ENCODE measurements around the gene EDRF1. TPM values are rescaled to one million over a fixed set of nuclear protein-coding genes. Genes with fewer than 3 reads are reported as not detected.

EDRF1 gene
- total RNA-seq, 1 experiment from 2014 or later, result 63.3 TPM

GRCh38 chr10:125774581-125775191 is 55.2 kb downstream of the EDRF1 start:
- no peaks in the 10 kb centered on the region for H3K79me2 ChIP-seq (ENCODE audit: low read length)
- H3K4me1 ChIP-seq (ENCODE audit: low read length), result peaks cover 7% of the 10 kb centered on the region
- H3K27ac ChIP-seq (ENCODE audit: low read length), result no peak overlapping the region

GRCh38 chr10:125775491-125776106 is 56.1 kb downstream of the EDRF1 start, which contains the start of gene MMP21:
Gene MMP21, minus strand, starts transcription at chr10:125775821. Its CDS starts 0 bp downstream, at chr10:125775821.
- no peaks in the 10 kb centered on the region for H3K36me3 ChIP-seq (ENCODE audit: insufficient read depth, low read length)
- no peaks in the 10 kb centered on the region for H3K9me3 ChIP-seq (ENCODE audit: low read length)
- H4K20me1 ChIP-seq (ENCODE audit: insufficient read depth, low read depth, low read length), result no peaks in the 10 kb centered on the region
- H3K4me2 ChIP-seq (ENCODE audit: low read depth, low read length, poor library complexity, severe bottlenecking), result no peak within 1 kb of the TSS
- no peak within 1 kb of the TSS for H3K9ac ChIP-seq (ENCODE audit: low read length)
- H3K27me3 ChIP-seq (ENCODE audit: low read length), result no peaks in the 10 kb centered on the region
- peaks cover 16% of the 10 kb centered on the region for H3K4me1 ChIP-seq (ENCODE audit: low read length)
- no peaks in the 10 kb centered on the region for H3K79me2 ChIP-seq (ENCODE audit: low read length)
- DNase-seq, result no peak
- H3K9me2 ChIP-seq (replicated peaks; ENCODE audit: insufficient read depth, low read length), result no peaks in the 10 kb centered on the region
- H3K27ac ChIP-seq (ENCODE audit: low read length), result no peak within 1 kb of the TSS
- H3K4me3 ChIP-seq (ENCODE audit: low read length), result no peak within 1 kb of the TSS
- no peak within 1 kb of the TSS for H2AFZ ChIP-seq (ENCODE audit: low read length)

More at GRCh38 chr10:125774581-125775191, 55.2 kb downstream of the EDRF1 start:
- Histone ChIP-seq H4K20me1 (ENCODE audit: insufficient read depth, low read depth, low read length) (no peaks in the 10 kb centered on the region), H3K4me2 (ENCODE audit: low read depth, low read length, poor library complexity, severe bottlenecking) (no peak overlapping the region), H3K9me2 (replicated peaks; ENCODE audit: insufficient read depth, low read length) (no peaks in the 10 kb centered on the region), H2AFZ (ENCODE audit: low read length) (no peak overlapping the region), H3K4me3 (ENCODE audit: low read length) (no peak overlapping the region), H3K36me3 (ENCODE audit: insufficient read depth, low read length) (no peaks in the 10 kb centered on the region), H3K27me3 (ENCODE audit: low read length) (no peaks in the 10 kb centered on the region), H3K9ac (ENCODE audit: low read length) (no peak overlapping the region), H3K9me3 (ENCODE audit: low read length) (no peaks in the 10 kb centered on the region)
- DNase-seq, result no peak

- no peak overlapping the region for H3K4me3 ChIP-seq (ENCODE audit: low read length)
- H3K4me2 ChIP-seq (ENCODE audit: low read depth, low read length, poor library complexity, severe bottlenecking), result no peak overlapping the region
- no peaks in the 10 kb centered on the region for H3K36me3 ChIP-seq (ENCODE audit: insufficient read depth, low read length)
- no peak for DNase-seq
- H3K79me2 ChIP-seq (ENCODE audit: low read length), result no peaks in the 10 kb centered on the region
- H2AFZ ChIP-seq (ENCODE audit: low read length), result no peak overlapping the region
- no peak overlapping the region for H3K9ac ChIP-seq (ENCODE audit: low read length)
- H3K9me3 ChIP-seq (ENCODE audit: low read length), result no peaks in the 10 kb centered on the region
- no peaks in the 10 kb centered on the region for H3K9me2 ChIP-seq (replicated peaks; ENCODE audit: insufficient read depth, low read length)
- no peak overlapping the region for H3K27ac ChIP-seq (ENCODE audit: low read length)
- no peaks in the 10 kb centered on the region for H4K20me1 ChIP-seq (ENCODE audit: insufficient read depth, low read depth, low read length)
- peaks cover 19% of the 10 kb centered on the region for H3K4me1 ChIP-seq (ENCODE audit: low read length)
- no peaks in the 10 kb centered on the region for H3K27me3 ChIP-seq (ENCODE audit: low read length)
These were observed 58.3 kb downstream of the EDRF1 start for GRCh38 chr10:125777806-125778205.

GRCh38 chr10:125778556-125778955 is 59.0 kb downstream of the EDRF1 start:
- H3K9me3 ChIP-seq (ENCODE audit: low read length), result no peaks in the 10 kb centered on the region
- H3K36me3 ChIP-seq (ENCODE audit: insufficient read depth, low read length), result no peaks in the 10 kb centered on the region
- H3K27ac ChIP-seq (ENCODE audit: low read length), result no peak overlapping the region
- no peak overlapping the region for H3K9ac ChIP-seq (ENCODE audit: low read length)
- no peak overlapping the region for H3K4me3 ChIP-seq (ENCODE audit: low read length)
- H3K27me3 ChIP-seq (ENCODE audit: low read length), result no peaks in the 10 kb centered on the region
- no peaks in the 10 kb centered on the region for H3K9me2 ChIP-seq (replicated peaks; ENCODE audit: insufficient read depth, low read length)
- H4K20me1 ChIP-seq (ENCODE audit: insufficient read depth, low read depth, low read length), result 0 out of 2 replicates have a peak, but pooled peaks cover under 1% of the 10 kb centered on the region
- no peak overlapping the region for H3K4me2 ChIP-seq (ENCODE audit: low read depth, low read length, poor library complexity, severe bottlenecking)
- H3K4me1 ChIP-seq (ENCODE audit: low read length), result peaks cover 19% of the 10 kb centered on the region
- H3K79me2 ChIP-seq (ENCODE audit: low read length), result no peaks in the 10 kb centered on the region
- DNase-seq, result no peak
- H2AFZ ChIP-seq (ENCODE audit: low read length), result no peak overlapping the region

- Histone ChIP-seq H3K4me3 (ENCODE audit: low read length) (no peak overlapping the region), H3K27ac (ENCODE audit: low read length) (no peak overlapping the region), H3K79me2 (ENCODE audit: low read length) (no peaks in the 10 kb centered on the region), H3K9me2 (replicated peaks; ENCODE audit: insufficient read depth, low read length) (no peaks in the 10 kb centered on the region), H3K9ac (ENCODE audit: low read length) (peak overlapping the region; percentile 38; the same call in 1 of the 2 replicates), H3K4me1 (ENCODE audit: low read length) (peaks cover 22% of the 10 kb centered on the region), H4K20me1 (ENCODE audit: insufficient read depth, low read depth, low read length) (0 out of 2 replicates have a peak, but pooled peaks cover 3% of the 10 kb centered on the region), H3K9me3 (ENCODE audit: low read length) (no peaks in the 10 kb centered on the region), H3K27me3 (ENCODE audit: low read length) (no peaks in the 10 kb centered on the region), H3K4me2 (ENCODE audit: low read depth, low read length, poor library complexity, severe bottlenecking) (peak overlapping the region; percentile 58), H2AFZ (ENCODE audit: low read length) (no peak overlapping the region), H3K36me3 (ENCODE audit: insufficient read depth, low read length) (no peaks in the 10 kb centered on the region)
- DNase-seq, result peak; percentile 90
These were observed 60.2 kb downstream of the EDRF1 start for GRCh38 chr10:125779403-125780327.

GRCh38 chr10:125781374-125781773 is 61.9 kb downstream of the EDRF1 start:
- no peaks in the 10 kb centered on the region for H3K36me3 ChIP-seq (ENCODE audit: insufficient read depth, low read length)
- H3K79me2 ChIP-seq (ENCODE audit: low read length), result no peaks in the 10 kb centered on the region
- H3K9me2 ChIP-seq (replicated peaks; ENCODE audit: insufficient read depth, low read length), result no peaks in the 10 kb centered on the region
- H3K4me1 ChIP-seq (ENCODE audit: low read length), result peaks cover 22% of the 10 kb centered on the region
- no peak for DNase-seq
- H4K20me1 ChIP-seq (ENCODE audit: insufficient read depth, low read depth, low read length), result 0 out of 2 replicates have a peak, but pooled peaks cover 3% of the 10 kb centered on the region
- H3K9me3 ChIP-seq (ENCODE audit: low read length), result no peaks in the 10 kb centered on the region
- H3K27ac ChIP-seq (ENCODE audit: low read length), result no peak overlapping the region
- H3K4me2 ChIP-seq (ENCODE audit: low read depth, low read length, poor library complexity, severe bottlenecking), result no peak overlapping the region
- H3K27me3 ChIP-seq (ENCODE audit: low read length), result no peaks in the 10 kb centered on the region
- no peak overlapping the region for H3K4me3 ChIP-seq (ENCODE audit: low read length)
- no peak overlapping the region for H2AFZ ChIP-seq (ENCODE audit: low read length)
- H3K9ac ChIP-seq (ENCODE audit: low read length), result no peak overlapping the region

GRCh38 chr10:125782054-125782453 is 62.5 kb downstream of the EDRF1 start:
- H3K36me3 ChIP-seq (ENCODE audit: insufficient read depth, low read length), result no peaks in the 10 kb centered on the region

GRCh38 chr10:125782616-125783015 is 63.1 kb downstream of the EDRF1 start:
- H3K36me3 ChIP-seq (ENCODE audit: insufficient read depth, low read length), result no peaks in the 10 kb centered on the region
- DNase-seq, result no peak
- H3K9me3 ChIP-seq (ENCODE audit: low read length), result no peaks in the 10 kb centered on the region
- peaks cover 22% of the 10 kb centered on the region for H3K4me1 ChIP-seq (ENCODE audit: low read length)
- H3K4me2 ChIP-seq (ENCODE audit: low read depth, low read length, poor library complexity, severe bottlenecking), result no peak overlapping the region
- H3K9ac ChIP-seq (ENCODE audit: low read length), result no peak overlapping the region
- H3K79me2 ChIP-seq (ENCODE audit: low read length), result no peaks in the 10 kb centered on the region
- H4K20me1 ChIP-seq (ENCODE audit: insufficient read depth, low read depth, low read length), result 0 out of 2 replicates have a peak, but pooled peaks cover 3% of the 10 kb centered on the region
- no peaks in the 10 kb centered on the region for H3K9me2 ChIP-seq (replicated peaks; ENCODE audit: insufficient read depth, low read length)
- no peaks in the 10 kb centered on the region for H3K27me3 ChIP-seq (ENCODE audit: low read length)
- H2AFZ ChIP-seq (ENCODE audit: low read length), result no peak overlapping the region
- no peak overlapping the region for H3K4me3 ChIP-seq (ENCODE audit: low read length)
- H3K27ac ChIP-seq (ENCODE audit: low read length), result no peak overlapping the region

More at GRCh38 chr10:125782054-125782453, 62.5 kb downstream of the EDRF1 start:
- H3K4me2 ChIP-seq (ENCODE audit: low read depth, low read length, poor library complexity, severe bottlenecking), result no peak overlapping the region
- H3K4me3 ChIP-seq (ENCODE audit: low read length), result no peak overlapping the region
- no peaks in the 10 kb centered on the region for H3K9me3 ChIP-seq (ENCODE audit: low read length)
- no peaks in the 10 kb centered on the region for H3K9me2 ChIP-seq (replicated peaks; ENCODE audit: insufficient read depth, low read length)
- DNase-seq, result no peak
- no peak overlapping the region for H3K27ac ChIP-seq (ENCODE audit: low read length)
- no peaks in the 10 kb centered on the region for H3K27me3 ChIP-seq (ENCODE audit: low read length)
- H3K4me1 ChIP-seq (ENCODE audit: low read length), result peaks cover 22% of the 10 kb centered on the region
- H3K9ac ChIP-seq (ENCODE audit: low read length), result no peak overlapping the region
- 0 out of 2 replicates have a peak, but pooled peaks cover 3% of the 10 kb centered on the region for H4K20me1 ChIP-seq (ENCODE audit: insufficient read depth, low read depth, low read length)
- no peaks in the 10 kb centered on the region for H3K79me2 ChIP-seq (ENCODE audit: low read length)
- no peak overlapping the region for H2AFZ ChIP-seq (ENCODE audit: low read length)
